PFSK-1 (cell line): ENCODE measurements around the gene FBXO34.

Experiments used
- FOXP2 ChIP-seq: optimal IDR thresholded peaks from 2 replicates; pipeline ENCODE3; 2011; ENCODE audit warnings: borderline replicate concordance, control low read depth, inconsistent platforms; ENCODE audit not compliant: insufficient read depth; ENCODE audit errors: extremely low read length, extremely low read depth
- POLR2AphosphoS5 ChIP-seq: IDR thresholded peaks from 2 replicates; pipeline ENCODE4 v1.6.1; 2012; ENCODE audit warnings: low read depth, mild to moderate bottlenecking, control low read depth, low read length, moderate library complexity
- SIN3A ChIP-seq: IDR thresholded peaks from 2 replicates; pipeline ENCODE4 v1.6.1; 2012; ENCODE audit warnings: mild to moderate bottlenecking, low read length, moderate library complexity, borderline replicate concordance; ENCODE audit not compliant: insufficient read depth
- TAF1 ChIP-seq: IDR thresholded peaks from 2 replicates; pipeline ENCODE4 v1.6.1; 2012; ENCODE audit warnings: low read length, control low read depth, borderline replicate concordance; ENCODE audit not compliant: insufficient read depth
- TF ChIP-seq, protein P1 (sequence below), 2 experiments: IDR thresholded peaks; 2 replicates each; pipeline versions ENCODE4 v1.6.1 to v1.8.0; 2011 to 2012; ENCODE audit warnings: low read depth in 2 of 2, low read length in 2 of 2, control low read depth in 1 of 2, inconsistent platforms in 1 of 2, mild to moderate bottlenecking in 1 of 2, moderate library complexity in 1 of 2; ENCODE audit not compliant: insufficient read depth in 1 of 2

FBXO34 gene

GRCh38 chr14:55372423-55372822 lies 101.2 kb downstream of the FBXO34 start:
- TF ChIP-seq TAF1 (no peak), POLR2AphosphoS5 (no peak), SIN3A (no peak), FOXP2 (no peak)
- TF ChIP-seq, protein P1, sequence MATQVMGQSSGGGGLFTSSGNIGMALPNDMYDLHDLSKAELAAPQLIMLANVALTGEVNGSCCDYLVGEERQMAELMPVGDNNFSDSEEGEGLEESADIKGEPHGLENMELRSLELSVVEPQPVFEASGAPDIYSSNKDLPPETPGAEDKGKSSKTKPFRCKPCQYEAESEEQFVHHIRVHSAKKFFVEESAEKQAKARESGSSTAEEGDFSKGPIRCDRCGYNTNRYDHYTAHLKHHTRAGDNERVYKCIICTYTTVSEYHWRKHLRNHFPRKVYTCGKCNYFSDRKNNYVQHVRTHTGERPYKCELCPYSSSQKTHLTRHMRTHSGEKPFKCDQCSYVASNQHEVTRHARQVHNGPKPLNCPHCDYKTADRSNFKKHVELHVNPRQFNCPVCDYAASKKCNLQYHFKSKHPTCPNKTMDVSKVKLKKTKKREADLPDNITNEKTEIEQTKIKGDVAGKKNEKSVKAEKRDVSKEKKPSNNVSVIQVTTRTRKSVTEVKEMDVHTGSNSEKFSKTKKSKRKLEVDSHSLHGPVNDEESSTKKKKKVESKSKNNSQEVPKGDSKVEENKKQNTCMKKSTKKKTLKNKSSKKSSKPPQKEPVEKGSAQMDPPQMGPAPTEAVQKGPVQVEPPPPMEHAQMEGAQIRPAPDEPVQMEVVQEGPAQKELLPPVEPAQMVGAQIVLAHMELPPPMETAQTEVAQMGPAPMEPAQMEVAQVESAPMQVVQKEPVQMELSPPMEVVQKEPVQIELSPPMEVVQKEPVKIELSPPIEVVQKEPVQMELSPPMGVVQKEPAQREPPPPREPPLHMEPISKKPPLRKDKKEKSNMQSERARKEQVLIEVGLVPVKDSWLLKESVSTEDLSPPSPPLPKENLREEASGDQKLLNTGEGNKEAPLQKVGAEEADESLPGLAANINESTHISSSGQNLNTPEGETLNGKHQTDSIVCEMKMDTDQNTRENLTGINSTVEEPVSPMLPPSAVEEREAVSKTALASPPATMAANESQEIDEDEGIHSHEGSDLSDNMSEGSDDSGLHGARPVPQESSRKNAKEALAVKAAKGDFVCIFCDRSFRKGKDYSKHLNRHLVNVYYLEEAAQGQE (IDR thresholded peaks at IDR 0.05; ENCODE audit: insufficient read depth in 1 of 2, low read depth in 2 of 2, low read length in 2 of 2), result no peak

- TF ChIP-seq TAF1, result no peak
- TF ChIP-seq SIN3A, result no peak
- TF ChIP-seq POLR2AphosphoS5, result no peak
- TF ChIP-seq, protein P1 (IDR thresholded peaks at IDR 0.05; ENCODE audit: insufficient read depth in 1 of 2, low read depth in 2 of 2, low read length in 2 of 2), result no peak
- TF ChIP-seq FOXP2, result no peak
Observed at GRCh38 chr14:55372825-55373224, 101.6 kb downstream of the FBXO34 start.

GRCh38 chr14:55373784-55374705 lies 102.8 kb downstream of the FBXO34 start:
- TF ChIP-seq POLR2AphosphoS5, result no peak
- no peak for TF ChIP-seq SIN3A
- TF ChIP-seq, protein P1 (IDR thresholded peaks at IDR 0.05; ENCODE audit: insufficient read depth in 1 of 2, low read depth in 2 of 2, low read length in 2 of 2), result no peak
- no peak for TF ChIP-seq FOXP2
- TF ChIP-seq TAF1, result no peak

DNA sequence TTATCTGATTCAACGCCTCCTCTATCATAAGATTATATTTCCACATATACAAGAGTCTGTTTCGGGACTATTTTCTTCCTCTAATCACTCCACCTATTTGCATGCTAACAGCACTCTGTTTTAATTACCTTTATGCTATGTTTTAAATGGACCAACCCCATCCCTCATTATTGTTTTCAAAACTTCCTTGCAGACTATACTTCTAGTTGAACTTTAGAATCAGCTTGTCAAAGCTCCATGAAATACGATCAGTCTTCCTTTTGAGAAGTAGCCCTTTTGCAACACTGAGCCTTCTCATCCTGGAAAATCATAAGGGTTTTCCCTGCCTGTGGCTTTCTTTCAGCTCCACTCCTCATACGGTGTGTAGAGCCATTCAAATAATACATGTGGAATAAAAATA lies 103.5 kb downstream of the FBXO34 start:
- TF ChIP-seq POLR2AphosphoS5 (no peak), FOXP2 (no peak), SIN3A (no peak), TAF1 (no peak)
- TF ChIP-seq, protein P1 (IDR thresholded peaks at IDR 0.05; ENCODE audit: insufficient read depth in 1 of 2, low read depth in 2 of 2, low read length in 2 of 2), result no peak
